Uterus (tissue), 4 donors: ENCODE measurements around the gene CMTM1. TPM values are rescaled to one million over a fixed set of nuclear protein-coding genes. Genes with fewer than 3 reads are reported as not detected.

Source experiments
- DNase-seq, 2 donors: peaks; one replicate each; pipeline ENCODE4 v3.0.0-alpha.2; 2019 to 2020
- H3K27ac ChIP-seq, 2 donors: fragments of 200-600 bp; sonication (generic); 1 replicate in 1 of 2; 2 replicates in 1 of 2; pipeline ENCODE4 v1.5.1; 2016 to 2018
- H3K27me3 ChIP-seq, 2 donors: fragments of 200-600 bp; sonication (generic); one replicate each; pipeline ENCODE4 v1.5.1; 2018 to 2019; ENCODE audit warnings: control low read depth in 1 of 2
- H3K36me3 ChIP-seq, 2 donors: fragments of 200-600 bp; sonication (generic); one replicate each; pipeline ENCODE4 v1.5.1; 2019; ENCODE audit warnings: control low read depth in 1 of 2
- H3K4me1 ChIP-seq, 2 donors: fragments of 200-600 bp; sonication (generic); one replicate each; pipeline ENCODE4 v1.5.1; 2018 to 2019; ENCODE audit warnings: control low read depth in 1 of 2
- H3K4me3 ChIP-seq, 2 donors: fragments of 200-600 bp; sonication (generic); 1 replicate in 1 of 2; 2 replicates in 1 of 2; pipeline ENCODE4 v1.5.1; 2018 to 2019; ENCODE audit warnings: mild to moderate bottlenecking in 1 of 2
- H3K9me3 ChIP-seq, 2 donors: fragments of 200-600 bp; sonication (generic); one replicate each; pipeline ENCODE4 v1.5.1; 2019; ENCODE audit warnings: control low read depth in 1 of 2
- POLR2A ChIP-seq, 2 donors: fragments of 450-650 bp; IDR thresholded peaks; one replicate each; pipeline ENCODE4 v1.6.1; 2016; ENCODE audit warnings: antibody characterized with exemption in 2 of 2, mild to moderate bottlenecking in 1 of 2, moderate library complexity in 1 of 2
- intact Hi-C: fragments of 100-400 bp; cut with DNase I; formaldehyde crosslinking; loops from one replicate; pipeline ENCODE4 v1.15.1; 2023; ENCODE audit warnings: low total_unique reads
- total RNA-seq, 4 donors: library from RNA; depleted of rRNA in 3 of 4; stranded (reverse); fragments of >200 nt in 3 of 4; gene quantifications; one replicate each; pipeline versions ENCODE4 v1.1.0 to v1.2.4, GENCODE V29; 2014 to 2023
- TF ChIP-seq, protein P1 (sequence below), 4 experiments: fragments of 200-600 bp in 2 of 4; fragments of 450-650 bp in 2 of 4; sonication (generic) in 2 of 4; IDR thresholded peaks; one replicate each; pipeline ENCODE4 v1.5.1; 2016 to 2019; ENCODE audit warnings: antibody characterized with exemption in 4 of 4, mild to moderate bottlenecking in 2 of 4, moderate library complexity in 1 of 4
- donor health status: DM: yes; HTN: yes; CAD: no.

CMTM1 gene
- total RNA-seq, 4 donors from 2014 or later = 5.0 to 5.3 TPM; not detected in 2

DNA sequence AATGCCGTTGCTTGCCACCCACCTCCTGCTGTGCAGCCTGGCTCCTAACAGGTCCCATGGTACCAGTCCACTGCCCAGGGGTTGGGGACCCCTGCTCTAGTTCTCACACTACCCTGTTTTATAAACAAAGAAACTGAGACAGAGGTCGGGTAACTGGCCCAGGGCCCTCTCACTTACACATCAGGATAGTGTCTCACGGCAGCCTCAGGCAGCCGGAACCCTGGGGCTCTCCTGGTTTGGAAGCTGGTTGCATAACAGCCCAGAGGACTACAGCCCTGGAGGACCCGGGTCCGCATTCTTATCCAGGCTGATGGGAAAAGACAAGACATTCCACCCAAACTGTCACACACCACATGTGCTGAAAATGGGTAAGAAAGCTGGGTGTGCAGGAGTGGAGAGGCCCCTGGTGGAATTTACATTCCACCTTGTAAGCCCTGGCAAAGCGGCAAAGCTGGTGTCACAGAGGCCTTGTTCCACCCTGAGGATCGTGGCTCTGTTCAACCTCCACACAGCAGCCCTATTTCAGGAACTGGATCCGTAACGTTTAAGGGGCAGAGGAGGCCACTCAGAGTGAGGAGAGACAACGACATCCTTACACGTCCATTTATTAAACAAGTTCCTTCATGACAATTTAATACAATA lies 48.0 kb downstream of the CMTM1 start:
- no peaks in the 10 kb centered on the region for H3K9me3 ChIP-seq
- no peak overlapping the region for H3K27ac ChIP-seq
- TF ChIP-seq, protein P1, sequence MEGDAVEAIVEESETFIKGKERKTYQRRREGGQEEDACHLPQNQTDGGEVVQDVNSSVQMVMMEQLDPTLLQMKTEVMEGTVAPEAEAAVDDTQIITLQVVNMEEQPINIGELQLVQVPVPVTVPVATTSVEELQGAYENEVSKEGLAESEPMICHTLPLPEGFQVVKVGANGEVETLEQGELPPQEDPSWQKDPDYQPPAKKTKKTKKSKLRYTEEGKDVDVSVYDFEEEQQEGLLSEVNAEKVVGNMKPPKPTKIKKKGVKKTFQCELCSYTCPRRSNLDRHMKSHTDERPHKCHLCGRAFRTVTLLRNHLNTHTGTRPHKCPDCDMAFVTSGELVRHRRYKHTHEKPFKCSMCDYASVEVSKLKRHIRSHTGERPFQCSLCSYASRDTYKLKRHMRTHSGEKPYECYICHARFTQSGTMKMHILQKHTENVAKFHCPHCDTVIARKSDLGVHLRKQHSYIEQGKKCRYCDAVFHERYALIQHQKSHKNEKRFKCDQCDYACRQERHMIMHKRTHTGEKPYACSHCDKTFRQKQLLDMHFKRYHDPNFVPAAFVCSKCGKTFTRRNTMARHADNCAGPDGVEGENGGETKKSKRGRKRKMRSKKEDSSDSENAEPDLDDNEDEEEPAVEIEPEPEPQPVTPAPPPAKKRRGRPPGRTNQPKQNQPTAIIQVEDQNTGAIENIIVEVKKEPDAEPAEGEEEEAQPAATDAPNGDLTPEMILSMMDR (IDR thresholded peaks at IDR 0.05) = no peak
- no peak for TF ChIP-seq POLR2A (IDR thresholded peaks at IDR 0.05)
- no peak overlapping the region for H3K4me3 ChIP-seq
- H3K36me3 ChIP-seq = no peaks in the 10 kb centered on the region
- no peaks in the 10 kb centered on the region for H3K27me3 ChIP-seq
- intact Hi-C loops = no loop called here
- no peak for DNase-seq
- peaks cover 0 to 5% of the 10 kb centered on the region in 2 donors for H3K4me1 ChIP-seq

DNA sequence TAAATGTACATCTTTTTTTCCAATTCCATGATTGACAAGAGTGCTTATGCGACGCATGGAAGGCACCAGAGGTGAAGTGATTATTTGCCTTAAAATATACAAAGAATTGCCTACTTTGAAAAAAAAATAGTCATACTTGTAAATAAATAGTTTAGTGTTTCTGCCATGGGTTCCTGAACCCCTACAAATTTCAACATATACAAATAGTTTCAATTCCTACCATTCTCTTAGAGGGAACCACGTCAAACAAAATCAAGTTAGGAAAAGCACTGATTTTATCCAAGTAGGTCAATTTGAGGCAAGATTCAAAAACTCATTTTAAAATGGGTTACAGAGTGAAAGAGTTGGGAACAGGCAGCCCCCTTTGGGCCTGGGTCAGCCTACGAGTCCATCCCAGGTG lies 49.9 kb downstream of the CMTM1 start:
- TF ChIP-seq POLR2A (IDR thresholded peaks at IDR 0.05) = no peak
- TF ChIP-seq, protein P1 (IDR thresholded peaks at IDR 0.05) = no peak
- intact Hi-C loops = no loop called here
- DNase-seq = no peak

GRCh38 chr16:66616592-66616991 lies 50.4 kb downstream of the CMTM1 start:
- Histone ChIP-seq H3K4me3 (no peak overlapping the region), H3K9me3 (no peaks in the 10 kb centered on the region), H3K27ac (no peak overlapping the region), H3K4me1 (peaks cover 0 to 5% of the 10 kb centered on the region in 2 donors), H3K36me3 (no peaks in the 10 kb centered on the region), H3K27me3 (no peaks in the 10 kb centered on the region)
- intact Hi-C loops = no loop called here
- no peak for DNase-seq
- no peak for TF ChIP-seq POLR2A (IDR thresholded peaks at IDR 0.05)
- TF ChIP-seq, protein P1 (IDR thresholded peaks at IDR 0.05) = no peak

More for the DNA sequence above, 49.9 kb downstream of the CMTM1 start:
- Histone ChIP-seq H3K27me3 (no peaks in the 10 kb centered on the region), H3K36me3 (no peaks in the 10 kb centered on the region), H3K4me3 (no peak overlapping the region), H3K9me3 (no peaks in the 10 kb centered on the region), H3K27ac (no peak overlapping the region), H3K4me1 (peaks cover 0 to 5% of the 10 kb centered on the region in 2 donors)

DNA sequence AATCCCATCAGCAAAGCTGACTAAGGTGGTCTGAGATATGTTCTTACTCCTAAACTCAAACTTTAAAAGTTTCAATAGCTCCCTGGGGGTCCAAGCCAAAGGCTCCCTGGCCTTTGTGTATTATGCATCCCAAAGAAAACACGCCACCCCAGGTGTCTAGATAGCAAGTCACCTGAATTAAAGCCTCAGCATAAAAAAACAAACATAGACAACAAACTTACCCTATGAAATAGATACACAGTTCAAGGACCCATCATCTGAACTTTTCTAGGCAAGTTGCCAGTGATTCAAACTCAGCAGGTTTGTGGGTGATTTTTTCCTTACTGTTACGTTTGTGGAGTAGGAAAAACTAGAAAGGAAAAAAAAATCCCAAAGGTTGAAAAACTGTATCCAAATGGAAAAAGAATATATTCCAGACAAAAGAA lies 50.8 kb downstream of the CMTM1 start:
- H3K4me3 ChIP-seq = no peak overlapping the region
- intact Hi-C loops = no loop called here
- H3K4me1 ChIP-seq = peaks cover 0 to 5% of the 10 kb centered on the region in 2 donors
- H3K27ac ChIP-seq = no peak overlapping the region
- TF ChIP-seq, protein P1 (IDR thresholded peaks at IDR 0.05) = no peak
- TF ChIP-seq POLR2A (IDR thresholded peaks at IDR 0.05) = no peak
- H3K9me3 ChIP-seq = no peaks in the 10 kb centered on the region
- DNase-seq = no peak
- no peaks in the 10 kb centered on the region for H3K36me3 ChIP-seq
- H3K27me3 ChIP-seq = no peaks in the 10 kb centered on the region

DNA sequence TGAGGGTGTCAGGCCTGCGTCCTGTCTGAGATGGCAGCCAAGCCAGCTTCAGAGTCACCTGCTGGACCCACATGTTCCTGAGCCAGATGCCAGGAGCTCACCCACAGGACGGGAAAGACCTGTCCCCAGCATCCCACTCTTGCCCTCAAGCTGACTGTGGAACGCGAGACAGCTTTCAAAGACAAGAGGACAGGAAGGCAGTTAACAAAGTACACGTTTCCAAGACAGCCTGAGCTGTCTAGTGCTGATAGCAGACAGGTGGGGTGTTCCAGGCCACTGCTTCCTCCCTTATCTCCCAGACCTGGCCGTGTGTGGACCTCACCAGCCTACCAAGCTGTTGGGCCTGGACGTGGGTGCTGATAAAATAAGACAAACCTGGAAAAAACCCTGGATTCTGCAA lies 51.5 kb downstream of the CMTM1 start:
- no peaks in the 10 kb centered on the region for H3K27me3 ChIP-seq
- intact Hi-C loops = no loop called here
- no peaks in the 10 kb centered on the region for H3K9me3 ChIP-seq
- TF ChIP-seq POLR2A (IDR thresholded peaks at IDR 0.05) = no peak
- TF ChIP-seq, protein P1 (IDR thresholded peaks at IDR 0.05) = no peak
- no peak overlapping the region for H3K27ac ChIP-seq
- peaks cover 0 to 5% of the 10 kb centered on the region in 2 donors for H3K4me1 ChIP-seq
- DNase-seq = no peak
- no peaks in the 10 kb centered on the region for H3K36me3 ChIP-seq
- H3K4me3 ChIP-seq = no peak overlapping the region
